GM12801 (cell line): ENCODE results near the gene LRCH1.

ENCODE experiments used
- TF ChIP-seq, protein P1 (sequence below): IDR thresholded peaks from one replicate; pipeline ENCODE4 v1.5.1; 2011; ENCODE audit warnings: control low read depth; ENCODE audit not compliant: insufficient read length; ENCODE audit errors: extremely low read depth

LRCH1 gene

DNA sequence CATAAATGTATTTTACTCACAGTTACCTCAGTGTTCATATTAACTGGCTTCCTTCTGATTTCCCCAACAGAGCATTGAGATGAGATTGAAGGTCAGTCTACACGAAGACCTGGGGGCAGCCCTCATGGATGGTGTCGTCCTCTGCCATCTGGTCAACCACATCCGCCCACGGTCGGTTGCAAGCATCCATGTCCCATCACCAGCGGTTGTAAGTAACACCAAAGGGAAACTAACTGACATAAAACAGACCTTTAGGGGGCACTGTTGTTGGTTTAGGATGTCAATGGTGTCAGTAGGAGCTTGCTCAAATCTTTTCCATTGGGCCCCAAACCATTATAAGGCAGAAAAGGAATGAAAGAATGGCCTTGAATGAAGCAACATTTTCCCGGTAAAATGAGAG, 175.8 kb downstream of the LRCH1 start:
- TF ChIP-seq, protein P1, sequence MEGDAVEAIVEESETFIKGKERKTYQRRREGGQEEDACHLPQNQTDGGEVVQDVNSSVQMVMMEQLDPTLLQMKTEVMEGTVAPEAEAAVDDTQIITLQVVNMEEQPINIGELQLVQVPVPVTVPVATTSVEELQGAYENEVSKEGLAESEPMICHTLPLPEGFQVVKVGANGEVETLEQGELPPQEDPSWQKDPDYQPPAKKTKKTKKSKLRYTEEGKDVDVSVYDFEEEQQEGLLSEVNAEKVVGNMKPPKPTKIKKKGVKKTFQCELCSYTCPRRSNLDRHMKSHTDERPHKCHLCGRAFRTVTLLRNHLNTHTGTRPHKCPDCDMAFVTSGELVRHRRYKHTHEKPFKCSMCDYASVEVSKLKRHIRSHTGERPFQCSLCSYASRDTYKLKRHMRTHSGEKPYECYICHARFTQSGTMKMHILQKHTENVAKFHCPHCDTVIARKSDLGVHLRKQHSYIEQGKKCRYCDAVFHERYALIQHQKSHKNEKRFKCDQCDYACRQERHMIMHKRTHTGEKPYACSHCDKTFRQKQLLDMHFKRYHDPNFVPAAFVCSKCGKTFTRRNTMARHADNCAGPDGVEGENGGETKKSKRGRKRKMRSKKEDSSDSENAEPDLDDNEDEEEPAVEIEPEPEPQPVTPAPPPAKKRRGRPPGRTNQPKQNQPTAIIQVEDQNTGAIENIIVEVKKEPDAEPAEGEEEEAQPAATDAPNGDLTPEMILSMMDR = no peak

DNA sequence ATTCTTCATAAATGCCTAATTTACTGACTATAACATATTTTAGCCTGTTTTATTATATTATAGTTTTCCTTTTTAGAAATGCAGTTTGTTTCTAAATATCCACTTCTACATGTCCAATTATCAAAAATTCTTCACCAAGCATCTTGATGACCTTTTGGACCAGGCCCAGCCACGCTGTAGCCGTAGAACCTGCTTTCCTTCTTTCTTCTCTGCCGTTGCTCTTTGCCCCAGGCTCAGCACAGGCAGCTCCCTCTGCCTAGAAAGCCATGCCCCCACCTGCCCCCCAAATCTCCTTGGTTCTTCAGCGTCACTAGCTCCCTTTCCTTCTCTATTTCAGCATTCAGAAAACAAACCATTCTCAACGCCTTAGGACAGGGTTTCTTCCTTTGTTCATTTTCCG, 178.6 kb downstream of the LRCH1 start:
- TF ChIP-seq, protein P1 = no peak

DNA sequence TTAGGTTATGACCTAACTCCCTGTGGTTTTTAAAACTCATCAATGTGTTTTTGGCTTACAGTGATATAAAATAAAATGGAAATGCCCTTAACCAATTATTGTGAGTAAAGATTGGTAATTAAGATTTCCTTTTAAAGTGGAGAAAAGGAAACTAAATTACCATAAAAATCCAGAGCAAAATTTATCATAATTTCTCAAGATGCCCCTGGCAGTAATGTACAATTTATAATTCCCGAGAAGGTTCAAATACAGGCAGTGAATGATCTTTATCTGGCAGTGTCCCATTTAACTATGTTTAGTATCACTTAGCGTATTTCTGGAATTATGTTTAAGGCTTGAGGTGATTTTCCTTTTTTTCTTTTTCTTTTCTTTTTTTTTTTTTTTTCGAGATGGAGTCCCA, 182.5 kb downstream of the LRCH1 start:
- TF ChIP-seq, protein P1 = no peak

DNA sequence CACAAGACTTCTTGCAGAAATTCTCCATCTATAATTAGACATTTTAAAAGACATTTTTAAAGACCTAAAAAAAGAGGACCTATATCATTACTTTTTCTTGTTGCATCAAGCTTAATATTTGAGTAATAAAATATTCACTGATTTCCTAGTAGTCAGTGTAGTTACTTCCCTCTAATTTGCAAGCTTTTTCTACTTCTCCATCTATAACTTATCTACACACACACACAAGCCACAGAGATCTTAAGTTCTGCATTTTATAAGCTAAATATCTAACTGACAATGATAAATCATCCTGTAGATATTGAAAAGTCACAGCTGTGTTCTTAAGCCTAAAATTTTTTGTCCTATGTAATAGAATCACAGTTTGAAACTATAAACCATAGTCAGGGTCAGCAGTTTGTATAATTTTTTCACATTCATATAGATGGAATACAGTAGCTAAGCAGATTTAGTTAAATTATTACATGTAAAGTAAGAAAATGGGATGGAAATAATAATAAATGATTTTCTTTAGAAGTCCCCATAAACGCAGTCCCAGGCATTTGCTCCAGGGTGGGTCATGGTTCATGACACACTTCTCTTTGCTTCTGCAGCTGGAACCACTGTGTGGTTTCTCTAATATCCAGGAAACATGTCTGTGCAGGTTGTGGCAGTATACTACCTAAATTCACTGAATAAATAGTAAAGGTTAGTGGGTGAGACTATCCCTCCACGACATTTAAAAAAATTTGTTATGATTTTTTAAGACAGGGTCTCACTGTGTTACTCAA, 183.8 kb downstream of the LRCH1 start:
- TF ChIP-seq, protein P1 = no peak

DNA sequence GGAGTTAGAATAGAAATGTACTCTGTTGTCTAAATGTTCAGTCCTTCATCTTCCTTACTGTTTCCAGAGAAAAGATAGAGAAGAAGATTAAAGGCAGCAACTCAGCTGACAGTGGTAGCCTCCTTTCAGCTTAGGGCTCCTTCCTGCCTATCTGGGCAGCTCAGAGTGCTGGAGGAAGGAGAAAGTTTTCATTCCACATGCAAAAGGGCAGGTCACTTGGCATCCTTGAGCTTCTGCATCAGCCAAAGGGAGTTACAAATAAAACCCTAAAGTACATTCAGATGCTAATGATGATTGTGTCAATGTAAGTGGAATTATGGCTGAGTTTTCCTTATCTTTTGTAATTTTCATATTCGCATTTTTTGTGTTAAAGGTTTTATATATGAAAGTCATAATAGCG, 185.1 kb downstream of the LRCH1 start:
- TF ChIP-seq, protein P1 = no peak

DNA sequence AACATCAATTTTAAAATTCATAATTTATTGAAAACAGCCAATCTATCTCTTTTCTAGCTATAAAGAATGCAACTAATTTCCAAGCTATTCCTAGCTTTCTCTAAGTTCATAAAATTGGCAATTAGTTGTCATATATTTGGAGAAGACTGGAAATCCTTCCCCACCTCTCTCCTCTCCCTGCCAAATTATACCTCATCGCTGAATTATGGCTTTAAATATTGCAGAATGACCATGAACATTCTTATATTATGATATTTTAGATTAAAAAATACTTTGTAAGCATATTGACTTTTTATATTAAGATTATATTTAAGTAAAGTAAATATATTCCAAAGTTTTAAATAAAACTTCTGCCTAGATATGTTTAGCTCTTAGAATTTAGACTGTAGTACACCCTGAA, 185.8 kb downstream of the LRCH1 start:
- TF ChIP-seq, protein P1 = no peak

DNA sequence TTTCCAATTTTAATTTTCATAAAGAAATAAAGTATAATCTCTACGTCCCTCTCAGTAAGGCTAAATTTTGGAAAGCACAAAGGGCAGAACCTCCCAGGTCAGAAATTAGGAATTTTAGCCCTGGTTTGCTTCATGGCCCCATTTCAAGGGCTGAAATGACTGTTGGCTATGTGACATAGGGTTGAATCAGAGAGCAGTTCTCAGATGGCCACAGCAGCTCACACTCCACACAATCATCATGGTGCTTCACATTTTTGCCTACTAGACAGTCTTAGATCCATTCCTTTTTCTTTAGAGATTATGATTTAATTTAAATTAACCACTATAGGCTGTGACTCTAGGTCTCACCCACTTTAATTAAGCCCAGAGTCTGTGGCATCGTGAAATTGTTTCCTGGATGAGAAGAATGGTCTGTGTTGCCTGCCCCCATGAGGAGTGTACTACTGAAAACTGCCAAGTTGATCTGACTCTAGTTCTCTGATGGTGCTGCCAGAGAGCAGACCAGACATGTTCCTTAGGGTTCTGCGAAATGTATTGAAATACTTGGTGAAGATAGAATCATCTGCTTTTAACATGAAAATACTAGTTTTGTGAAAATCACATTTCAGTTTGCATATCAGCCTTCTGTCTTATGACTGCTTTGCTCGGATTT, 186.6 kb downstream of the LRCH1 start:
- TF ChIP-seq, protein P1 = no peak
